ENCODE results near the gene NECTIN4. TPM values are rescaled to one million over a fixed set of nuclear protein-coding genes. Genes with fewer than 3 reads are reported as not detected.

Gene NECTIN4
- polyA plus RNA-seq, 1 of the 3 experiments (the other 2 are of a cell fraction), result 0.59 TPM

GRCh38 chr1:161092621-161093028 lies 3.3 kb upstream of the NECTIN4 start (continued):
- TF ChIP-seq USF2 (IDR thresholded peaks at IDR 0.05; ENCODE audit: borderline replicate concordance, low read depth, low read length), result no peak
- no peak for TF ChIP-seq SIN3A (IDR thresholded peaks at IDR 0.05; ENCODE audit: borderline replicate concordance, low read depth, low read length)
- TF ChIP-seq RAD21 (IDR thresholded peaks at IDR 0.05; ENCODE audit: low read length), result no peak
- no peak for TF ChIP-seq ELF1 (IDR thresholded peaks at IDR 0.05)
- TF ChIP-seq GATA2 (CRISPR knock-in tag; IDR thresholded peaks at IDR 0.05), result no peak
- TF ChIP-seq MXI1 (IDR thresholded peaks at IDR 0.05; ENCODE audit: low read depth, low read length), result no peak
- TF ChIP-seq RXRA (IDR thresholded peaks at IDR 0.05; ENCODE audit: borderline replicate concordance, low read depth), result no peak; the same call in 1 of the 2 replicates

- Histone ChIP-seq H3F3A (replicated peaks; ENCODE audit: insufficient read depth) (no peaks in the 10 kb centered on the region), H3K9me3 (no peaks in the 10 kb centered on the region), H3K27ac (ENCODE audit: low read depth in 2 of 2, low read length in 1 of 2) (no peak overlapping the region), H2AFZ (ENCODE audit: low read depth) (no peak overlapping the region), H3K79me2 (ENCODE audit: insufficient read depth) (no peaks in the 10 kb centered on the region), H3K4me2 (no peak overlapping the region), H3K36me3 (replicated peaks in 1 of 2; ENCODE audit: control insufficient read depth in 1 of 2, insufficient read depth in 2 of 2, low read length in 1 of 2) (no peaks in the 10 kb centered on the region), H3K4me3 (ENCODE audit: low read depth in 2 of 2, low read length in 1 of 2) (no peak overlapping the region), H4K20me1 (ENCODE audit: insufficient read depth) (no peaks in the 10 kb centered on the region), H3K27me3 (ENCODE audit: insufficient read depth) (no peaks in the 10 kb centered on the region), H3K9ac (no peak overlapping the region), H3K4me1 (ENCODE audit: control insufficient read depth in 1 of 2, insufficient read depth in 2 of 2, low read depth in 1 of 2, low read length in 1 of 2) (0 out of 4 replicates have a peak, but pooled peaks cover 0 to 6% of the 10 kb centered on the region in 2 experiments), H3K9me2 (no peaks in the 10 kb centered on the region)
- DNase-seq, result no peak
- no peak for TF ChIP-seq RCOR1 (IDR thresholded peaks at IDR 0.05; ENCODE audit: low read length)
- no peak for TF ChIP-seq RXRA (IDR thresholded peaks at IDR 0.05; ENCODE audit: borderline replicate concordance, low read depth)
- TF ChIP-seq USF1 (IDR thresholded peaks at IDR 0.05; ENCODE audit: borderline replicate concordance, low read depth), result no peak
- TF ChIP-seq CHD2 (IDR thresholded peaks at IDR 0.05; ENCODE audit: low read length, partially characterized antibody), result no peak
- TF ChIP-seq SMC3 (IDR thresholded peaks at IDR 0.05; ENCODE audit: low read depth, low read length), result no peak
- TF ChIP-seq RFX5 (IDR thresholded peaks at IDR 0.05; ENCODE audit: low read length), result no peak
- TF ChIP-seq TCF12 (IDR thresholded peaks at IDR 0.05), result no peak
- TF ChIP-seq TEAD4 (IDR thresholded peaks at IDR 0.05; ENCODE audit: borderline replicate concordance, insufficient read depth), result no peak
- TF ChIP-seq YY1 (IDR thresholded peaks at IDR 0.05; ENCODE audit: low read depth), result no peak
- no peak for TF ChIP-seq MEF2A (IDR thresholded peaks at IDR 0.05; ENCODE audit: borderline replicate concordance, low read depth)
- no peak for TF ChIP-seq REST (IDR thresholded peaks at IDR 0.05; ENCODE audit: low read depth, low read length)
- no peak for TF ChIP-seq GATA2 (CRISPR knock-in tag; IDR thresholded peaks at IDR 0.05)
- ChIA-PET CTCF (interaction anchor here (1.3 to 8.2 kb wide), 4 partner anchors 14 to 102 kb away, joined by 3 to 198 read pairs (median 3); partner anchors contain the start of genes ARHGAP30, NECTIN4 and PPOX), POLR2A (no interaction called here)
- 79% methylated on average over 6 of the region's 7 CpGs for WGBS (ENCODE audit: low lambda C conversion rate)
These were observed 2.6 kb upstream of the NECTIN4 start for GRCh38 chr1:161091796-161092507.

Measured in SK-N-SH (cell line).